Lower lobe of right lung (tissue), 2 donors: ENCODE measurements around the gene SLC12A3. TPM values are rescaled to one million over a fixed set of nuclear protein-coding genes. Genes with fewer than 3 reads are reported as not detected.
A peak's percentile ranks its signal among the peaks of the same experiment; 100 is the strongest.

Experiments
- ATAC-seq, 2 donors: fragments of 200-7000 bp; cut with Tn5 transposase; one replicate each; pipeline ENCODE4 v1.9.1; 2020 to 2022; ENCODE audit warnings: mild to moderate bottlenecking in 2 of 2, moderate library complexity in 2 of 2
- DNase-seq: peaks from one replicate; pipeline ENCODE4 v3.0.0-alpha.2; 2020
- H3K27ac ChIP-seq: fragments of 200-600 bp; one replicate; pipeline ENCODE4 v1.8.0; 2022
- H3K27me3 ChIP-seq: fragments of 200-600 bp; one replicate; pipeline ENCODE4 v1.8.0; 2022; ENCODE audit warnings: low read depth
- H3K36me3 ChIP-seq: fragments of 200-600 bp; one replicate; pipeline ENCODE4 v1.8.0; 2022; ENCODE audit warnings: mild to moderate bottlenecking
- H3K4me1 ChIP-seq: fragments of 200-600 bp; one replicate; pipeline ENCODE4 v1.8.0; 2022
- H3K4me3 ChIP-seq: fragments of 200-600 bp; one replicate; pipeline ENCODE4 v1.8.0; 2022; ENCODE audit warnings: mild to moderate bottlenecking
- H3K9me3 ChIP-seq: fragments of 200-600 bp; one replicate; pipeline ENCODE4 v1.8.0; 2022
- CTCF ChIP-seq: fragments of 200-600 bp; IDR thresholded peaks from one replicate; pipeline ENCODE4 v1.8.0; 2022; ENCODE audit warnings: antibody characterized with exemption, mild to moderate bottlenecking
- intact Hi-C: fragments of 100-400 bp; cut with DNase I; formaldehyde crosslinking; loops from one replicate; pipeline ENCODE4 v1.11.0; 2022
- total RNA-seq: library from RNA; stranded (reverse); fragmentation: NEBNext Ultra II Directional; extraction: Animal tissue kit (Norgen Biotek cat#: 25700); gene quantifications from one replicate; pipeline ENCODE4 v1.2.1, GENCODE V29; 2021
- donor health status: DM: no; HTN: yes; CAD: no; lungs with severe emphysema.

The SLC12A3 gene
- total RNA-seq, 1 donor from 2014 or later: not detected

GRCh38 chr16:56936950-56937349 lies 71.9 kb downstream of the SLC12A3 start:
- H3K27me3 ChIP-seq: no peaks in the 10 kb centered on the region
- H3K36me3 ChIP-seq: peaks cover 85% of the 10 kb centered on the region
- intact Hi-C loops: no loop called here
- TF ChIP-seq CTCF: no peak
- peaks cover 72% of the 10 kb centered on the region for H3K4me1 ChIP-seq
- H3K27ac ChIP-seq: no peak overlapping the region
- ATAC-seq: no peak
- peak overlapping the region; percentile 99 for H3K4me3 ChIP-seq
- no peak for DNase-seq
- no peaks in the 10 kb centered on the region for H3K9me3 ChIP-seq

GRCh38 chr16:56938664-56939513 lies 73.9 kb downstream of the SLC12A3 start:
- no peak for DNase-seq
- peak; percentile 41 to 50 for ATAC-seq
- no peak overlapping the region for H3K27ac ChIP-seq
- H3K9me3 ChIP-seq: no peaks in the 10 kb centered on the region
- TF ChIP-seq CTCF: no peak
- H3K27me3 ChIP-seq: no peaks in the 10 kb centered on the region
- peaks cover 73% of the 10 kb centered on the region for H3K4me1 ChIP-seq
- intact Hi-C loops: no loop called here
- peak overlapping the region; percentile 9 for H3K4me3 ChIP-seq
- H3K36me3 ChIP-seq: peaks cover 98% of the 10 kb centered on the region

- Histone ChIP-seq H3K4me3 (no peak overlapping the region), H3K4me1 (peaks cover 65% of the 10 kb centered on the region), H3K27me3 (no peaks in the 10 kb centered on the region), H3K9me3 (no peaks in the 10 kb centered on the region), H3K36me3 (peaks cover 100% of the 10 kb centered on the region), H3K27ac (no peak overlapping the region)
- DNase-seq: no peak
- no peak for TF ChIP-seq CTCF
- intact Hi-C loops: no loop called here
- no peak for ATAC-seq
These were observed 74.8 kb downstream of the SLC12A3 start for GRCh38 chr16:56939801-56940200.

GRCh38 chr16:56941092-56941491 lies 76.1 kb downstream of the SLC12A3 start:
- TF ChIP-seq CTCF: no peak
- H3K36me3 ChIP-seq: peaks cover 98% of the 10 kb centered on the region
- no peaks in the 10 kb centered on the region for H3K9me3 ChIP-seq
- no peak overlapping the region for H3K4me3 ChIP-seq
- no peaks in the 10 kb centered on the region for H3K27me3 ChIP-seq
- intact Hi-C loops: no loop called here
- no peak for ATAC-seq
- DNase-seq: no peak
- peaks cover 61% of the 10 kb centered on the region for H3K4me1 ChIP-seq
- H3K27ac ChIP-seq: no peak overlapping the region

- H3K36me3 ChIP-seq: peaks cover 98% of the 10 kb centered on the region
- no peak for DNase-seq
- peaks cover 61% of the 10 kb centered on the region for H3K4me1 ChIP-seq
These were observed 76.9 kb downstream of the SLC12A3 start for GRCh38 chr16:56941856-56942331.

More at GRCh38 chr16:56941856-56942331, 76.9 kb downstream of the SLC12A3 start:
- TF ChIP-seq CTCF: no peak
- Histone ChIP-seq H3K27ac (no peak overlapping the region), H3K27me3 (no peaks in the 10 kb centered on the region), H3K9me3 (no peaks in the 10 kb centered on the region), H3K4me3 (no peak overlapping the region)
- intact Hi-C loops: no loop called here
- no peak for ATAC-seq
